ENCODE results near the gene AKAP8L.

GRCh38 chr19:15422296-15423075, 3.7 kb upstream of the AKAP8L start:
- TF ChIP-seq EZH2 (IDR thresholded peaks at IDR 0.05) (no peak), POLR2AphosphoS5 (IDR thresholded peaks at IDR 0.05; ENCODE audit: borderline replicate concordance, low read depth, low read length) (no peak)
